Mucosa of stomach (tissue), 1 donor: ENCODE data around the gene PYDC2.

Experiments
- H3K27me3 ChIP-seq: one replicate; pipeline ENCODE4 v1.7.0; 2013; ENCODE audit warnings: mild to moderate bottlenecking, low read length; ENCODE audit not compliant: control insufficient read depth, insufficient read depth
- H3K36me3 ChIP-seq: one replicate; pipeline ENCODE4 v1.7.0; 2013; ENCODE audit warnings: low read length; ENCODE audit not compliant: control insufficient read depth, insufficient read depth
- H3K4me1 ChIP-seq: one replicate; pipeline ENCODE4 v1.7.0; 2013; ENCODE audit warnings: mild to moderate bottlenecking, low read length; ENCODE audit not compliant: control insufficient read depth, insufficient read depth
- H3K4me3 ChIP-seq: one replicate; pipeline ENCODE4 v1.7.0; 2013; ENCODE audit warnings: low read length
- H3K9ac ChIP-seq: one replicate; pipeline ENCODE4 v1.7.0; 2013; ENCODE audit warnings: mild to moderate bottlenecking, low read length, moderate library complexity
- H3K9me3 ChIP-seq: one replicate; pipeline ENCODE4 v1.7.0; 2013; ENCODE audit warnings: mild to moderate bottlenecking, low read length, moderate library complexity; ENCODE audit not compliant: control insufficient read depth
- donor health status: Pancreatic carcinoma.

PYDC2 gene

DNA sequence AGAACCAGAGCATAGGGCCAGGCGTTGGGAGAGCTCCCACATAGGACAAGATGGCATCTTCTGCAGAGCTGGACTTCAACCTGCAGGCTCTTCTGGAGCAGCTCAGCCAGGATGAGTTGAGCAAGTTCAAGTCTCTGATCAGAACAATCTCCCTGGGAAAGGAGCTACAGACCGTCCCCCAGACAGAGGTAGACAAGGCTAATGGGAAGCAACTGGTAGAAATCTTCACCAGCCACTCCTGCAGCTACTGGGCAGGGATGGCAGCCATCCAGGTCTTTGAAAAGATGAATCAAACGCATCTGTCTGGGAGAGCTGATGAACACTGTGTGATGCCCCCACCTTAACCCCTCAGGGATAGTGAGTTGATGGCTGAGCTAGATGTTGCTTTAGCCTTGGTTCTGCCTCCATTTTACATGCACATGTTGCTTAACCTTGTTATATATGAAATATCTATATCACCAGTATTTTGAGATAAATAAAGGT lies at the start of gene PYDC2:
TSS of gene PYDC2 (plus strand) at position 51 of the 483 bp plus-strand sequence. CDS start at position 51, 0 bp downstream.
- Histone ChIP-seq H3K4me3 (no peak within 1 kb of the TSS), H3K9ac (no peak within 1 kb of the TSS), H3K9me3 (no peaks in the 10 kb centered on the region), H3K27me3 (no peaks in the 10 kb centered on the region), H3K4me1 (no peaks in the 10 kb centered on the region), H3K36me3 (no peaks in the 10 kb centered on the region)

DNA sequence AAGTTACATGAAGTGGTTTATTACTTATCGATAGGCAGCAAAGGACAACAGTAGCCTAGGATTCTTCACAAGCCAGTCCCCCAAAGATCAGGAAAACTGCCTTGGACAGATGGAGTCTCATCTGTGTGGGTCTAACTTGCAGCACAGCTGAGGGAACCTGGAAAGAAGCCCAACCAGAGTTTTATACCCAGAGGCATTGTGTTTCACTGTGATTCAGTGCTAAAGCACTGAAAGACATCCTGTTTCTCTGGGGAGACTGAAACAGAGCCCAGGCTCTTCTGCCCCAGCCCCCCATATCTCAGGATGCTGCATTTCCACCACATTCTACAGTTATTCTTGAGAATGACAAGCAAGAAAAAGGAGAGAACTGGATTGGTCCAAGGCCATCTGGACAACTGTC lies 48.2 kb upstream of the PYDC2 start:
- Histone ChIP-seq H3K9ac (no peak overlapping the region), H3K4me1 (no peaks in the 10 kb centered on the region), H3K36me3 (no peaks in the 10 kb centered on the region), H3K4me3 (no peak overlapping the region), H3K27me3 (no peaks in the 10 kb centered on the region), H3K9me3 (no peaks in the 10 kb centered on the region)

DNA sequence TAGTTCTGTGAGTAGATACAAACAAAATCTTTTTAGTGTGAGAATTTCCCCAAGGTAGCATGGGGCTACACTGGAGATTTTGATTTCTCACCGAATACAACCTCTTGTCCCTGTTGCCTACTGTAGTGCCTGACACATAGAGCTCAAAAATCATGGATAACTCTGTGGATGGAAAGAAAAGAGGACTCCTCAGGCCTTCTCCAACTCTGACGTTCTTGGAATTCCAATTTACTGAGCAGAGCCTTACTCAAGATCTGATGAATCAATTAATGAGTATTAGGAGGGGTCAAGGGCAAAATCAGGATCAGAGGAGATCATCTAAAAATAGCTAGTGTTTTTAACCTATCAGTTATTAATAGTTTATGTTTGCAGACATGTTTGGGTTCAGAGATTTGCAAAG lies 46.7 kb upstream of the PYDC2 start:
- Histone ChIP-seq H3K36me3 (no peaks in the 10 kb centered on the region), H3K9ac (no peak overlapping the region), H3K27me3 (no peaks in the 10 kb centered on the region), H3K4me1 (no peaks in the 10 kb centered on the region), H3K4me3 (no peak overlapping the region), H3K9me3 (no peaks in the 10 kb centered on the region)

DNA sequence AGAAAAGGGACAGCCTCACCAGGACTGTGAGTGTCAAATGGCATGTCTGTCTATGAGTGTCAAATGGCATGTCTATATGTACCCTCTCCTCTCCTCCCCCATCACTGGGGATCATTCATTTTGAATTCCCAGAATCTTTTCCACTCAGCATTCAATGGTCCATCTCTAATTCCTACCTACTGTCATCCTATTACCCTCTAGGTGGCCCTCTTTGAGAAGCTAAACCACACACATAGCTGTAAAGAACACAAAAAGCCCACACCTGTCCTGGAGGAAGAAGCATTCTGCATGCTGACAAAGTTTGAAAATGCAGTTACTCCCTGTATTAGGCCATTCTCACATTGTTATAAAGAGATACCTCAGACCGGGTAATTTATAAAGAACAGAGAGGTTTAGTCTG lies 46.2 kb upstream of the PYDC2 start:
- H3K4me3 ChIP-seq: no peak overlapping the region
- no peak overlapping the region for H3K9ac ChIP-seq
- H3K9me3 ChIP-seq: no peaks in the 10 kb centered on the region
- H3K27me3 ChIP-seq: no peaks in the 10 kb centered on the region
- no peaks in the 10 kb centered on the region for H3K4me1 ChIP-seq
- H3K36me3 ChIP-seq: no peaks in the 10 kb centered on the region

DNA sequence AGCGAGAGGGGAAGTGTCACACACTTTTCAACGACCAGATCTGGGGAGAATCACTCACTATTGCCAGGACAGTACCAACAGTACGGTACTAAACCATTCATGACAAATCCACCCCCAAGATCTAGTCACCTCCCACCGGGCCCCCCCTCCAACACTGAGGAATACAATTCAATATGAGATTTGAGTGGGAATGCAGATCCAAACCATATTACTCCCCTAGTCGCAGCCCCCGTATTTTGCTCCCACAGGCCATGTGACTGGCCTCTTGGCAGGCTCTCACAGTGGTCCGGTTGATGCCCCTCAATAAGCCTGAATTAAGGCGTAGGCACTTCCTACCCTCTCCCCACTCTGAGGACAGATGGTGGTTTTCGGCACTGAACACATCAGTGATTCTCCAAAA lies 45.4 kb upstream of the PYDC2 start:
- H3K9me3 ChIP-seq: no peaks in the 10 kb centered on the region
- H3K4me3 ChIP-seq: no peak overlapping the region
- H3K36me3 ChIP-seq: no peaks in the 10 kb centered on the region
- no peak overlapping the region for H3K9ac ChIP-seq
- no peaks in the 10 kb centered on the region for H3K27me3 ChIP-seq
- no peaks in the 10 kb centered on the region for H3K4me1 ChIP-seq

DNA sequence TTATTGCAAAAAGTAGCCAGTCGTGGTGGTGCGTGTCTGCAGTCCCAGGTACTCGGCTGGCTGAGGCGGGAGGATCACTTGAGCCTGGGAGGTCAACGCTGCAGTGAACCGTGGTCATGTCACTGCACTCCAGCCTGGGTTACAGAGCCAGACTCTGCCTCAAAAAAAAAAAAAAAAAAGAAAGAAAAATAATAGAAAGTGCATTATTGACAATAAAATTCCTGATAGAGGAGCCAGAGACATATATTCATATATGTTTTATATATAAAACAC lies 43.6 kb upstream of the PYDC2 start:
- Histone ChIP-seq H3K9ac (no peak overlapping the region), H3K27me3 (no peaks in the 10 kb centered on the region), H3K4me1 (no peaks in the 10 kb centered on the region), H3K9me3 (no peaks in the 10 kb centered on the region), H3K4me3 (no peak overlapping the region), H3K36me3 (no peaks in the 10 kb centered on the region)

DNA sequence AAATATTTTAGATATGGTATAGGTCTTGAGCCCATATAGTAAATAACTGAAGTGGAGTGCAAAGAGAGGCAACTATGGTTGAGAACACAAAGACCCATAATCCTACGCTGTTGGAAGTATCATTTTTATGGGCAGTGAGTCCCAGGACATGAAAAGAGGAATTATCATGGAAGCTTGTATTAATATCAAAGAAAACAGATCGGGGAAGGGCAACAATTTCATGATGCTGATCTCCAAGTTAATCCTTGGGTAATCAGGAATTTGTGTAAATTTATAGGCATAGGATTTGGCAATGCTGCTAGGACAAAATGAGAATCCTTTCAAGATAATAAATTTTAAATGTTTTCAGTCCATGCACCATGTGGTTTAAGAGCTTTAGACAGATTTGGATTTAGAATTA lies 40.2 kb upstream of the PYDC2 start:
- H3K4me1 ChIP-seq: no peaks in the 10 kb centered on the region
- no peaks in the 10 kb centered on the region for H3K27me3 ChIP-seq
- H3K4me3 ChIP-seq: no peak overlapping the region
- no peak overlapping the region for H3K9ac ChIP-seq
- H3K9me3 ChIP-seq: no peaks in the 10 kb centered on the region
- no peaks in the 10 kb centered on the region for H3K36me3 ChIP-seq

DNA sequence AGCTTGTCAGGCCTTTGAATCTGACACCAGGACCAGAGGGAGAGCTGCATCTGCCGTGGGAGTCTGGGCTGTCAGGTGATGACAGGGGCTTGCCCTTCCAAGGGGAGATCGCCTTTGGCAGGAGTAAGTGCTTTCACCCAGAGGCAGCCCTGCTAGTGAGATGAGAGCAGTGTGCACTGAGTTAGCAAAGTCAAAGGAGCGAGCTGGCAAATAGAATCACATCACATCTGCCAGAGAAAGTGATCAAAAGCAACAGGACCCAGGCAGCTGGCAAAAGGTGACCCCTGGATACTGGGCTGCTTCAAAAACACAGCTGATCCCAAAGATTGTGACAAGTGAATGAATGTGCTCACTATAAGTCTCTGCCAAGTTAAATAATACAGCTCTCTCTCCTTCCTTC lies 36.1 kb upstream of the PYDC2 start:
- Histone ChIP-seq H3K4me3 (no peak overlapping the region), H3K9ac (no peak overlapping the region), H3K9me3 (no peaks in the 10 kb centered on the region), H3K4me1 (peaks cover 2% of the 10 kb centered on the region), H3K36me3 (no peaks in the 10 kb centered on the region), H3K27me3 (no peaks in the 10 kb centered on the region)

DNA sequence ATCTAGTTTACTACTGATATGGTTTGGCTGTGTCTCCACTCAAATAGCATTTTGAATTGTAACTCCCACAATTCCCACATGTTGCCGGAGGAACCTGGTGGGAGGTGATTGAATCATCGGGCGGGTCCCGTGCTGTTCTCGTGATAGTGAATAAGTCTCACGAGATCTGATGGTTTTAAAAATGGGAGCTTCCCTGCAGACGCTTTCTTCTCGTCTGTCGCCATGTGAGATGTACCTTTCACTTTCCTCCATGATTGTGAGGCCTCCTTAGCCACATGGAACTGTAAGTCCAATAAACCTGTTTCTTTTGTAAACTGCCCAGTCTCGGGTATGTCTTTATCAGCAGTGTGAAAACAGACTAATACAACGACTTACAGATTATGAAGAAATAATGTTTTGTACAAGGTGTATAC lies 35.6 kb upstream of the PYDC2 start:
- no peak overlapping the region for H3K4me3 ChIP-seq

DNA sequence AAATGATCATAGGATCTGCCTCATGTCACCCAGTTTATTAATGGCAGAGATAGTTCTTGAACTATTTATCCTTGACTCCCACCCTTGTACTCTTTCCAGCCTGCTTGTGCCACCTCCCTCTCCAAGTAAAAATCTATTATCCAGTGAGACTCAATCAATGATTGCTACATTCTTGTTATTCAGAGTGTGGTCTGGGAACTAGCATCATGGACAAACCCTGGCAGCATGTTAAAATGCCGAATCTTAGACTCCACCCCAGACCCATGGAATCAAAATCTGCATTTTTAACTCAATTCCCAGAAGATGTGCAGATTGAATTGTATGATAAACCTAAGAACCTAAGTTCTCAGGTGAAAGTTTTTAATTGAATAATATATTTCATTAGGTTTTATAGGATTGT lies 34.7 kb upstream of the PYDC2 start:
- H3K27me3 ChIP-seq: no peaks in the 10 kb centered on the region
- H3K4me3 ChIP-seq: no peak overlapping the region

More for the DNA sequence above, 35.6 kb upstream of the PYDC2 start:
- Histone ChIP-seq H3K9me3 (no peaks in the 10 kb centered on the region), H3K9ac (no peak overlapping the region), H3K27me3 (no peaks in the 10 kb centered on the region), H3K36me3 (no peaks in the 10 kb centered on the region), H3K4me1 (peaks cover 6% of the 10 kb centered on the region)

DNA sequence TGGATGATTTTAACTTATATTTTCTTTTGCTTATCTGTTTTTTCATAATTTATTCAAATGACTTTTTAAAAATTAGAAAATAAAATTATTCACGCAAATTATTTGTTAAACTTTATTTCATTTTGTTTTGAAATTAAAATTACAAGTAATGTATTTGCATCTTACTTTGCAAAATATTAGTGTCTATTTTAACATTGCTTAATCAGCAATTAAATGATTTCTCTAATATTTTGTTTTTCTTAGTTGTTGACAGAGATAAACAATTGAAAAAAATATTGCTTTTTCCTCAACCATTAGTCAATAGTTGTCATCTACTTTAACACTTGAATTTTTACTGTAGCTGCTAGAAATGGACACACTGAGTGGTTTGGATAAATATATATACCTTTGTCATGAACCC lies 32.8 kb upstream of the PYDC2 start:
- no peaks in the 10 kb centered on the region for H3K27me3 ChIP-seq
- no peaks in the 10 kb centered on the region for H3K9me3 ChIP-seq
- H3K36me3 ChIP-seq: no peaks in the 10 kb centered on the region
- H3K4me1 ChIP-seq: peaks cover 9% of the 10 kb centered on the region
- H3K9ac ChIP-seq: no peak overlapping the region
- no peak overlapping the region for H3K4me3 ChIP-seq

More for the DNA sequence above, 34.7 kb upstream of the PYDC2 start:
- Histone ChIP-seq H3K36me3 (no peaks in the 10 kb centered on the region), H3K9ac (no peak overlapping the region), H3K9me3 (no peaks in the 10 kb centered on the region), H3K4me1 (peaks cover 9% of the 10 kb centered on the region)

DNA sequence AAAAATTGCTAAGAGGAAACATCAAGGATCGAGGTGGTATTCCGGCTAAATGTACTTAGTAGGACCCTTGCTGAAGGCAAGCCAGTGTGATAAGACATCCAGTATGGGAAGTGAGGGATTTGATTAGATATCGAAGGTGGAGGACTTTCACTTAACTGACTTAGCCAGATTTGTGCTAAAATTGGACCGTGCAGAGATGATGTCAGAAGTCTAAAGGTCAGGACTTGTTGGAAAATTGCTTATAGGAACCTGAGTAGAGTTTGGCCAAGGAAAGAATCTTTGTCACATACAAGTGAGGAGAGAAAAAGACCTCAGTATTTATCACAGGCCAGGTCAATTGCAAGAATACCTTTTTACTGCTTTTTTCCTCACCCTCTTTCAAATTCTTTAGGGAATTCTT lies 30.9 kb upstream of the PYDC2 start:
- H3K4me3 ChIP-seq: no peak overlapping the region

DNA sequence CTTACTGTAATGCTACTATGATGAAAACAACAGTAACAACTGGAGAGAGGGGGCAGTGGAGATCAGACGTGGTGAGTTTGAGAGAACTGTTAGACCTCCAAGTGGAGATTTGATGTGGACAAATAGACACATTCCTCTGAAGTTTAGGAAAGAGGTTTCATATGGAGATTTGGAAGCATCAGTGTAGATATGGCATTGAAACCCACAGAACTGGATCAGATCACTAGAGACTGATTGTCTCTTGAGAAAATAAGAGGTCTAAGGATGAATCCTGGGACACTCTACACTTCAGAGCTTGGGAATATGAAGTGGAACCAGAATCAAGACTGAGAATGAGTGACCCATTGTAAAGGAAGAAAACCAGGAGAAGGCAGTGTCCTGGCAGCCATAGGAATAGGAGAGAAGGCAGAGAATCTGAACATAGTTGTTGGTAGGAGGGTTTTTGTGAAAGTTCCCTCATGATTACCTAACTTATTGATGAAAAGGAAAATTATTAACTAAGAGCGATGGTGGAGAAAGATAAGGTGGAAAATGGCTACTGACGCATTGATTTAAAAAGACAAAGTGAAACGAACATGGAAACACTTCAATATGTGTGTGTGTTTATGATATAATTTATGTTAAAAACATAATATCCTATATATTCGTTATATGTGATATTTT lies 29.7 kb upstream of the PYDC2 start:
- H3K4me3 ChIP-seq: no peak overlapping the region
- no peaks in the 10 kb centered on the region for H3K27me3 ChIP-seq
- H3K4me1 ChIP-seq: peaks cover 9% of the 10 kb centered on the region
- H3K9ac ChIP-seq: no peak overlapping the region
- no peaks in the 10 kb centered on the region for H3K9me3 ChIP-seq
- H3K36me3 ChIP-seq: no peaks in the 10 kb centered on the region

More for the DNA sequence above, 30.9 kb upstream of the PYDC2 start:
- Histone ChIP-seq H3K36me3 (no peaks in the 10 kb centered on the region), H3K9ac (no peak overlapping the region), H3K9me3 (no peaks in the 10 kb centered on the region), H3K27me3 (no peaks in the 10 kb centered on the region), H3K4me1 (peaks cover 9% of the 10 kb centered on the region)
